Right atrium auricular region (tissue), 2 donors: Measurements from ENCODE around the gene LRRC26. TPM values are rescaled to one million over a fixed set of nuclear protein-coding genes. Genes with fewer than 3 reads are reported as not detected.

Experiments
- DNase-seq: peaks from one replicate; pipeline ENCODE4 v3.0.0-alpha.2; 2019; ENCODE audit warnings: low spot score
- H3K27ac ChIP-seq, 2 donors: fragments of 200-600 bp; sonication (generic); 1 replicate in 1 of 2; 2 replicates in 1 of 2; pipeline ENCODE4 v1.5.1; 2016 to 2019
- H3K27me3 ChIP-seq, 2 donors: fragments of 200-600 bp; sonication (generic); one replicate each; pipeline versions ENCODE4 v1.5.1 to v1.6.0; 2017 to 2019
- H3K36me3 ChIP-seq: fragments of 200-600 bp; sonication (generic); one replicate; pipeline ENCODE4 v1.5.1; 2016
- H3K4me1 ChIP-seq, 2 donors: fragments of 200-600 bp; sonication (generic); one replicate each; pipeline versions ENCODE4 v1.5.1 to v1.6.0; 2017 to 2019
- H3K4me3 ChIP-seq, 2 donors: fragments of 200-600 bp; sonication (generic); 1 replicate in 1 of 2; 2 replicates in 1 of 2; pipeline ENCODE4 v1.5.1; 2017 to 2019; ENCODE audit warnings: mild to moderate bottlenecking in 1 of 2, moderate library complexity in 1 of 2
- H3K9me3 ChIP-seq, 2 donors: fragments of 200-600 bp; sonication (generic); one replicate each; pipeline ENCODE4 v1.5.1; 2019
- CTCF ChIP-seq, 2 donors: fragments of 200-600 bp; sonication (generic); IDR thresholded peaks; one replicate each; pipeline ENCODE4 v1.5.1; 2019; ENCODE audit warnings: antibody characterized with exemption in 2 of 2
- total RNA-seq, 2 donors: library from RNA; depleted of rRNA; stranded (reverse); fragments of >200 nt; gene quantifications; one replicate each; pipeline ENCODE4 v1.1.0, GENCODE V29; 2016

The LRRC26 gene
- total RNA-seq, 2 donors from 2014 or later, result not detected

GRCh38 chr9:137191691-137192447 lies 22.0 kb upstream of the LRRC26 start:
- H3K4me3 ChIP-seq, result no peak overlapping the region
- H3K27ac ChIP-seq, result no peak overlapping the region
- DNase-seq, result no peak
- no peaks in the 10 kb centered on the region for H3K27me3 ChIP-seq
- no peaks in the 10 kb centered on the region for H3K9me3 ChIP-seq
- TF ChIP-seq CTCF (IDR thresholded peaks at IDR 0.05), result no peak
- H3K4me1 ChIP-seq, result peaks cover 0 to 63% of the 10 kb centered on the region in 2 donors
- H3K36me3 ChIP-seq, result peaks cover 13% of the 10 kb centered on the region

GRCh38 chr9:137191245-137191644 lies 21.4 kb upstream of the LRRC26 start:
- Histone ChIP-seq H3K27ac (no peak overlapping the region), H3K4me3 (no peak overlapping the region), H3K36me3 (peaks cover 14% of the 10 kb centered on the region), H3K4me1 (peaks cover 0 to 63% of the 10 kb centered on the region in 2 donors), H3K27me3 (no peaks in the 10 kb centered on the region), H3K9me3 (no peaks in the 10 kb centered on the region)
- TF ChIP-seq CTCF (IDR thresholded peaks at IDR 0.05), result no peak
- DNase-seq, result no peak

- no peaks in the 10 kb centered on the region for H3K27me3 ChIP-seq
- H3K36me3 ChIP-seq, result peaks cover 23% of the 10 kb centered on the region
- no peak overlapping the region for H3K4me3 ChIP-seq
- no peak for DNase-seq
- H3K27ac ChIP-seq, result peak overlapping the region in 1 of 2 donors; percentile 92
- H3K9me3 ChIP-seq, result no peaks in the 10 kb centered on the region
- no peak for TF ChIP-seq CTCF (IDR thresholded peaks at IDR 0.05)
- peaks cover 0 to 61% of the 10 kb centered on the region in 2 donors for H3K4me1 ChIP-seq
Observed at GRCh38 chr9:137190315-137190856, 20.5 kb upstream of the LRRC26 start.

GRCh38 chr9:137189297-137190295 lies 19.7 kb upstream of the LRRC26 start:
- H3K4me3 ChIP-seq, result peak overlapping the region; percentile 84 to 98
- TF ChIP-seq CTCF (IDR thresholded peaks at IDR 0.05), result no peak
- H3K36me3 ChIP-seq, result peaks cover 25% of the 10 kb centered on the region
- peak overlapping the region; percentile 92 to 97 for H3K27ac ChIP-seq
- DNase-seq, result no peak
- peaks cover 0 to 53% of the 10 kb centered on the region in 2 donors for H3K4me1 ChIP-seq
- H3K27me3 ChIP-seq, result no peaks in the 10 kb centered on the region
- H3K9me3 ChIP-seq, result no peaks in the 10 kb centered on the region

- H3K9me3 ChIP-seq, result no peaks in the 10 kb centered on the region
- no peaks in the 10 kb centered on the region for H3K27me3 ChIP-seq
- peak; percentile 94 for DNase-seq
- TF ChIP-seq CTCF (IDR thresholded peaks at IDR 0.05), result peak in 1 of 2 donors; percentile 54
- H3K4me3 ChIP-seq, result peak within 1 kb of the TSS; percentile 84 to 98
- peaks cover 34% of the 10 kb centered on the region for H3K36me3 ChIP-seq
- H3K27ac ChIP-seq, result peak within 1 kb of the TSS; percentile 92 to 97
- H3K4me1 ChIP-seq, result peaks cover 0 to 44% of the 10 kb centered on the region in 2 donors
Observed at GRCh38 chr9:137188490-137189296, 18.8 kb upstream of the LRRC26 start, which contains the start of the genes ANAPC2 and SSNA1. ANAPC2 (minus strand) TSS chr9:137188560; CDS start chr9:137188532, 28 bp downstream. SSNA1 (plus strand) TSS chr9:137188676; CDS start chr9:137188727, 51 bp downstream.
